Central memory CD4-positive, alpha-beta T cell (primary cell): ENCODE results near the gene IL20RB.

ENCODE experiments used
- DNase-seq: peaks from one replicate; pipeline ENCODE4 v3.0.0; 2022
- total RNA-seq, 3 experiments: gene quantifications; one replicate each; lab custom pipeline; 2026; lab: John Stamatoyannopoulos, UW

IL20RB gene, protein sequence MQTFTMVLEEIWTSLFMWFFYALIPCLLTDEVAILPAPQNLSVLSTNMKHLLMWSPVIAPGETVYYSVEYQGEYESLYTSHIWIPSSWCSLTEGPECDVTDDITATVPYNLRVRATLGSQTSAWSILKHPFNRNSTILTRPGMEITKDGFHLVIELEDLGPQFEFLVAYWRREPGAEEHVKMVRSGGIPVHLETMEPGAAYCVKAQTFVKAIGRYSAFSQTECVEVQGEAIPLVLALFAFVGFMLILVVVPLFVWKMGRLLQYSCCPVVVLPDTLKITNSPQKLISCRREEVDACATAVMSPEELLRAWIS
- total RNA-seq: 0.39 to 1.3 (median 1.1) reads per million in 3 experiments

DNA sequence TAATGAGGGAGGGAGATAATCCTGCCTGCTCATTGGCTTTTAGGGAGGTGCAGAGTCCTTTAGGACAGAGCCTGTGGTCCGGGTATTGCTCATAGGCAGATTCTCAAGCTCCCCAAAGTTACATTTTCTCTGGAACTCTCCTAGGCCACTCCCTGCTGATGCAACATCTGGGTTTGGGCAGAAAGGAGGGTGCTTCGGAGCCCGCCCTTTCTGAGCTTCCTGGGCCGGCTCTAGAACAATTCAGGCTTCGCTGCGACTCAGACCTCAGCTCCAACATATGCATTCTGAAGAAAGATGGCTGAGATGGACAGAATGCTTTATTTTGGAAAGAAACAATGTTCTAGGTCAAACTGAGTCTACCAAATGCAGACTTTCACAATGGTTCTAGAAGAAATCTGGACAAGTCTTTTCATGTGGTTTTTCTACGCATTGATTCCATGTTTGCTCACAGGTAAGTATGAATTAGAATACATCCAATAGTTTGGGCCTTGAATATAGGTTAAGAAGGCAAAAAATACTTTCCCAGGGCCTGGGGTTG, at the start of gene IL20RB:
IL20RB (plus strand) TSS at position 233 of the 538 bp plus-strand sequence; CDS start at position 364, 131 bp downstream.
- no peak for DNase-seq

DNA sequence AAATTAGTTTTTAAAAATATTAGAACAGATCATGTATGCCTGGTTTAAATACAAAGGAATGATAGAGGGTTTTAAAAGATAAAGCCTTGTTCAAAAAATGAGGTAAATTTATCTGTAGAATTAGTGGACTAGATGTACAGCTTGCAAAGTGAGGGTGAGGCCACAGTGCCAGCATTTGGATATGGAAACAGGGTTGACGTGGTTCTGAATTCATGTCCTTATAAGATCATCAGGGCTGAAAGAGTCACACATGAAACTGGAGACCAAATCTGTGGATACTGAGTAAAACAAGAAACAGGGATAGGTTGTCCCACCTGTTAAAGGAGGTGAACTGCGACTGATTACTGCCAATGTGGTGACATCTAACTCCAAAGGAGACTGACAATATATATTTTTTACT, 49.5 kb upstream of the IL20RB start:
- no peak for DNase-seq

DNA sequence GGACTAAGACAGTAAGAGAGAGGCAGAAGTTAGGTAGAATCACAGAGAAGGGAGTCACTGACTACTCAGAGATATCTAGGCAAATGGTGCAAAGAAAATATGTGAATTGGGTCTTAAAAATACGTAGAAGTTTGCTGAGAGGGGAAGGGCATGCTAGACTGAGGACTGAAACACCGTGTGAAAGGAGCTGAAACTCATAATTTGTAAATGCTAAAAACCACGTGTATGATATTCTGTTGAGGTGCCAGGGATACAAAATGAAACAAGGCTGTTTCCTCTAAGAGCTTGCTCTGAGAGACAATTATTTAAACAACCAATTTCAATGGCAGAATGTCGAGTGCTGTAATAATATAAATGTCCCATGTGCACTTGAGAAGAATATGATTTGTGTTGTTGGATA, 48.6 kb upstream of the IL20RB start:
- no peak for DNase-seq

DNA sequence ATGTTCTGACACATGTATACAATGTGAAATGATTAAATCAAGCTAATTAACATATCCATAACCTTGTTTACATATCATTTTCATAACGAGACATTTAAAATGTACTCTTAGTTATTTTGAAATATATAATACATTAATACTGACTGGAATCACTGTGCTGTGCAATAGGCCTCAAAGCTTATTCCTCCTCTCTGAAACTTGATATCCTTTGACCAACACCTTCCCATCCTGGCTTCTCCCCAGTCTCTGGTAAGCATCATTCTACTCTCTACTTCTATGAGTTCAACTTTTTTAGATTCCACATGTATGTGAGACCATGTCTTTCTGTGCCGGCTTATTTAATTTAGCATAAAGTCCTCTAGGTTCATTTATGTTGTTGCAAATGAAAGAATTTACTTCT, 47.1 kb upstream of the IL20RB start:
- DNase-seq: no peak

DNA sequence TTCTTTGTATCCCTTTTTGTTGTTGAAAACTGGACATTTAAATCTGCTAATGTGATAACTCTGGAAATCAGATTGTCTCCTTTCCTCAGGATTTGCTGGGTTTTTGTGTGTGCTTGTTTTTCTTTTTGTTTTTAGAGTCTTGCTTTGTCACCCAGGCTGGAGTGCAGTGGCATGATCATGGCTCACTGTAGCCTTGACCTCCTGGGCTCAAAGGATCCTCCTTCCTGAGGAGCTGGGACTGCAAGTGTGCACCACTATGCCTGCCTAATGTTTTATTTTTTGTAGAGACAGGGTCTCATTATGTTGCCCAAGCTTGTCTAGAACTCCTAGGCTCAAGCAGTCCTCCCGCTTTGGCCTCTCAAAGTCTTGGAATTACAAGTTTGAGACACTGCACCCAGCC, 44.6 kb upstream of the IL20RB start:
- DNase-seq: no peak

DNA sequence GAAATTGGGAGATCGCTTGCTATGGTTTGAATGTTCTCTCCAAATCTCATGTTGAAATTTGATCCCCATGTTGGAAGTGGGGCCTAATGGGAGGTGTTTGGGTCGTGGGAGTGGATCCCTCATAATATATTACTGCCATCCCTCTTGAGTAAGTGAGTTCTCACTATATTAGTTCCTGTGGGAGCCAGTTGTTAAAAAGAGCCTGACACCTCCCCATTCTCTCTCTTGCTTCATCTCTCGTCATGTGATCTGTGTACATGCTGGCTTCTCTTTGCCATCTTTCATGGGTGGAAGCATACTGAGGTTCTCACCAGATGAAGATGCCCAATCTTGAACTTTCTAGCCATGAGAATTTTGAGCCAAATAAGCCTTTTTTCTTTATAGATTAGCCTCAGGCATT, 43.0 kb upstream of the IL20RB start:
- no peak for DNase-seq

DNA sequence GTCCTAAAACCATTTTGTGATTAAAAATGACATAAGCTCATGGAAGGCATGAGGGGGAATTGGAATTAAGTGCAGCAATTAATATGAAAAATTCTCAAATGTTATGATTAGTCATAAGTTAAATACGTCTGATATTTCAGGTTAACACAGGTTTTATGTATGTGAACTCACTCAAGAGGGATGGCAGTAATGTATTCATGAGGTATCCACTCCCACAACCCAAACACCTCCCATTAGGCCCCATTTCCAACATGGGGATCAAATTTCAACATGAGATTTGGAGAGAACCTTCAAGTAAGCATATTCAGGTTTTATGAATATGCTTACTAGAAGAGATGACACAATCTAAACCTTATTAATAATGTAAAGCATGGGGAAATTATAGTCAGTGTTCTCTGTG, 41.6 kb upstream of the IL20RB start:
- DNase-seq: no peak

DNA sequence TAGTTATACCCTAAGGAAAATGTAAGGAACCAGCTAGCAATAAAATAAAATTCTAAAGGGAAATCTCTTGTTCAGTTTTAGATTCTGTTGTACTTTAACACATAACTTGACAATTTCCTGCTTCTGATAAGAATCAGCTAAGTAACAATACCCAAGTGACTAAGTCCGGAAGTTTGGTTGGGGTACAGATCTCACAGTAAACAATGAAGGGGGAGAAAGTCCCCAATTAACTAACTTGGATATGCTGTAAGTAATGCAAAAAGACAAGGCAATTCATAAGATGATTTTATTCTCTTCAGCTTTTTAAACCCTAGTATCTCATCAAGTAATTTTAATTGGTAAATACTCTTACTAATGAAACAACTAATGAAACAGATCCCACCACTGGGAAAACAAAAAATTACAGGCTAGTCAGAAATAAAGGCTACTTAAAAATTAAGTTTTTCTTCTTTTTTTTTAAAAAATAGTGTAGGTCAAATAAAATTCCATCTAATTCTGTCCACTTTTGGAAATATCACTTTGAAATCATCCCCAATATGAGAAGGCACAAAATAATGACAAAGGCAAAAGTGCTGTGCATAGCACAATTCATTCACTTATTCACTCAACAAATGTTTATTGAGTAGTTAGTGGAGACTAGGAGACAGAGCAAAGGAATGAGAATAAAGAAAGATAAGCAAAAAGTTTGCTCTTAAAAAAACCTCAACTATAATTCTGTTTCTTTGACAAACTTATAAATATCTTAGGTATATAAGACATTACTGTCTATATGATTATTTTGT, 37.8 kb upstream of the IL20RB start:
- DNase-seq: peak; percentile 72

DNA sequence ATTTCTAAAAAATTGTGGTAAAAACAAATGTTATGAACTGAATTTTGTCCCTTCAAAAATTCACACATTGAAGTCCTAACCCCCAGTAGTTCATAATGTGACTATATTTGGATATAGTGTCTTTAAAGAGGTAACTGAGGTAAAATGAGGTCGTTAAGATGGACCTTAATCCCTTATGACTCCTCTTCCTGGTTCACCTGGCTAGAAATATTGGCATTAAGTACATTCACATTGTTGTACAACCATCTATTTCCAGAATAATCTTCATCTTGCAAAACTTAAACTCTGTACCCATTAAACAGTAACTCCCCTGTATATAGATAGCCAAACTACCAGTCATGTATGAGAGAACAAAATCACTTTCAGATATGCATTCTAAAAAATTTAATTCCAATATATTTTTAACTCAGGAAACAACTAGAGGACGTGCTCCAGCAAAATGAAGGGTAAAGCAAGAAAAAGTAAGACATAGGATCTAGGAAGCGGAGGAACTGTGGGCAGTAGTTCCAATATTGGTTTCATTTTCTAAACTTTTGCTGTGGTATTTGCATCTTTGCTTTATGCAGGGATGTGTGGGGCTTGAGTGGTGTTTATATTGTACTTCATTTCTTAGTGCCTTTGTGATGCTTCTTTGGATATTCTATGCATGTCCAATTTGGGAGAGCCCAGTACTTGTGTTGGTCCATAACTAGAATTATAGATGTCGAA, 36.7 kb upstream of the IL20RB start:
- peak; percentile 5 for DNase-seq

DNA sequence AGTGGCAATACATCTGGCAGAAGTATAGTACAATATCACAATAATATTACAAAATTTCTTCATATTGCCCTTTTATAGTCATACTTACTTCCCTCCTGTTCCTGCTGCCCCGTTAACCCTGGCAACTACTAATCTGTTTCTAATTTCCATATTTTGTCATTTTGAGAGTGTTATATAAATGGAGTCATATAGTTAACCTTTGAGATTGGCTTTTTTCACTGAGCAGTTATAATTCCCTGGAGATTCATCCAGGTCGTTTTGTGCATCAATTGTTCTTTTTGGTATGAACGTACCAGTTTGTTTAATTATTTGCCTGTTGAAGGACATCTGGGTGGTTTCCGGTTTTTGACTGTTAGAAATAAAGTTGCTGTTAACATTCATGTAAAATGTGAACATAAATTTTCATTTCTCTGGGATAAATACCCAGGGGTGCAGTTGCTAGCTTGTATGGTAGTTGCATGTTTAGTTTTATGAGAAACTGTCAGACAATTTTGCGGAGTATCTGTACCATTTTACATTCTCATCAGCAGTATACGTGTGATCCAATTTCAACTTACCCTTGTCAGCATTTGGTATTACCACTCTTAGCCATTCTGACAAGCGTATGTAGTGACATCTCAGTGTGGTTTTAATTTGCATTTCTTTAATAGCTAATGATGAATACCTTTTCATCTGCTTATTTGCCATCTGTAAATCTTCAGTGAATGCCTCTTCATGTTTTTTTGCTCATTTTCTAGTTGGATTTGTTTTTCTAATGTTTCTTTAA, 32.2 kb upstream of the IL20RB start:
- no peak for DNase-seq

DNA sequence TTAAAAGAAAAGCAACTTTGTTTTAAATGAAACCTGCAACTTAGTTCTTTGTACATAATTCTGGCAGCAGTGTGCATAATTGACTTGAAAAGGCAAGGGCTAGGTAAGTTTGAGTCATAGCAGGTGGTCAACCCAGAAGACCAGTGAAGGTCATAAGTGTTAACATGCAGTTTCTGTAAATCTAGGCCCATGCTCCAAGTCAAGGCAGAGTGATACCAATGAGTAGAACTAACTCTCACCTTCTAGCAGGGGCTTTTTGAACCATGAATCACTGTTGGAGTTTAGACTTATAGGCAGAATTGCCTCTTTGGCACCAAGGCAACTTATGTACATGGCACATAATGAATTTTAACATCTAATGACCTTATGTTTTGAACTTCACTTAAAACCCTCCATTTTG, 29.5 kb upstream of the IL20RB start:
- no peak for DNase-seq

DNA sequence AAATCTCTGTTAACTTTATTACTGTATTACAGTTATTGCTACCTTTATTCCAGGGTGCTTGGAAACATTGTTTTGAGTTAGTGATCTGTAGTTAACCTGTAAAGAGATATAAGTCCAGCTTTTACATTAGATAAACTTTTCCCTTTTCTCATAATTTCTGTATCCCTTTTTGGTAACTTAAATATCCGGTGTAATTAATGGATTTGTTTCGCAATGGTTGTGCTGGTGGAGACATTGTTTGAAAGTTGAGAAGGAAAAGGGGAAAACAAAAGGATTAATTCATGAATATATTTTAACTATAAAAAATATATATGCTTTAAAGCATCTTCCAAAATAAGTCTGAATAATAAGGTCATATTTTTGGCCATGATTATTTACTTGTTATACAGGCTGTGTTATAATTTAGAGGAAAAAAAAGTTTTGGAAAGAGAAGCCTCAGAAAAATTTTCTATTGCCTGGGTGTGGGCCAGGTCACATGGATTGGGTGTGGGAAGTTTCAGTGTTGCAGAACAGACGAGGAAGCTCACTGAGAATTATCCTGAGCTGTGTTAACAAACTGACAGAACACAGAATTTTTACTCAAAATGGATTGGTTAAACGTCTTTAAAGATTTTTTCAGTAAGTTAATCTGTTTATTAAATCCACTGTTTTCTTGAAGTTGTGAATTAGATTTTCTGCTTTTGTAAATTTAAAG, 27.7 kb upstream of the IL20RB start:
- no peak for DNase-seq

DNA sequence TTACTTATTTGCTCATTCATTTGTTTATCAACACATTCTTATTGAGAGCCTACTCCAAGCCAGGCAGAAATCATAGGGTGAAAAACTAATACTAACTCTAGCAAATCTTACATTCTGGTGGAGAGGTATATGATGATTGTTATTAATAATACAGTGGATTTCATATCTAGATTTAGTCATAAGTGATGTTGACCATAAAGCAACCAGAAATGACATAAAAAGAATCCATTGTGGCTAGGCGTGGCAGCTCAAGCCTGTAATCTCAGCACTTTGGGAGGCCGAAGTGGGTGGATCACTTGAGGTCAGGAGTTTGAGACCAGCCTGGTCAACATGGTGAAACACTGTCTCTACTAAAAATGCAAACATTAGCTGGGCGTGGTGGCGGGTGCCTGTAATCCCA, 26.2 kb upstream of the IL20RB start:
- no peak for DNase-seq

DNA sequence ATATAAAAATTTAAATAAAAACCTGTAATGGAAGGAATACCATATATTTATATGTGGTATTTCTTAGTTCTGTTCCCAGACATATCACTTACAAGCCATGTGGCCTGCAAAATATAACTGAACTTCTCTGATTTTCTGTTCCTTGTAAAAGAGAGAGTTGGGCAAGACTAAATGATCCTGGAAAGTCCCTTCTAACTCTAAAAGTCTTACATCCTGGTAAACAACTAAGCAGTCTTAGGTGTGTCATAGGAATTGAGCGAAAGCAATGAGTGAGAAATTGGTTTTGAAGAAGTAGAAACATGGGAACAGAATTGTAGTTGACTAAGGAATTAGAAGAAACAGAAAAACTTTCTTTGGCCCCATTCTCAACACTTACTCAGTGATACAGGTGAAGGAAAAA, 25.3 kb upstream of the IL20RB start:
- DNase-seq: no peak

DNA sequence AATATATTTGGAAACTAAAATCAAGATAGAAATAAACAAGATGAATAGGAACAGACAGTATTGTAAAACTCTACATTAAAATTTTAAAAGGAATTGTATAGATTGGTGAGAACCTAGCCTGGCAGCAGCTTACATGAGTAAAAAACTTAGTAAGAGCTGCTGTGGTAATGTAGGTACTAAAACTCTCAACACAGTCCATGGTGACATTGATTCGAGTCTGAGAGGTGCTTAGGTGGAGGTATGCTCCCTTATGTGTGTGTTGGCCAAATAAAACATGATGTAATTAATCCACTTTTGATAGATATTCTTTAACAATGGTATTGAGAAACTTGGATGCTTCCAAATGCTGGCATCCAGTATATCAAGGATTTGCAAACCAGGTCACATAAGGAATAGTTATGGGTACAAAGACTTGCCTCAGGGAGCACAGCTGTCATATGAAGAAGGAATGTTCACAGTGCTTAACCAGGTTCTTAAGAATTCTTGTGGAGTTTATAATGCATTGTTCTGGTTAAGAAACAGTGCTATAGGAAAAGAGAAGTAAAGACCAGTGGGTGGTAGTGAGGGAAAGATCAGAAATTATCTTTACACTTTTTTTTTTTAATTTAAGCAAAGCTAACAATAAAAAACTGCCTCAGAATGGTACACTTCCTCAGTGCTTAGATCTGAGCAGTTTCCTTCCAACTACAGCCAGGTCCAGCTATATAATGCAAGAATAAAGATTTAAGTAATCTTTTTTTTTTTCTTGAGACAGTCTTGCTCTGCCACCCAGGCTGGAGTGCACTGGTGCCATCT, 24.6 kb upstream of the IL20RB start:
- DNase-seq: no peak

DNA sequence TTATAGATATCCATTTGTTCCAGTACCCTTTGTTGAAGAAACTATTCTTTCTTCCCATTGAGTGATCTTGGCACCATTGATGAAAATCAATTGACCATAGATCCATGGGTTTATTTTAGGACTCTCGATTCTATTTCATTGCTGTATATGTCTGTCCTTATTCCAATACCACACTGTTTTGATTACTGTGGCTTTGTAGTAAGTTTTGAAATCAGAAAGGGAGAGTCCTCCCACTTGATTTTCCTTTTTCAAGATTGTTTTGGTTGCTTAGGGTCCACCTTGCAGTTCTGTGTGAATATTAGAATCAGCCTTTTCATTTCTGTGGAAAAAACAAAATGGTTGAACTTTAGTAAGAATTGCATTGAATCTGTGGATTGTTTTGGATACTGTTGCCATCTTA, 20.6 kb upstream of the IL20RB start:
- no peak for DNase-seq

DNA sequence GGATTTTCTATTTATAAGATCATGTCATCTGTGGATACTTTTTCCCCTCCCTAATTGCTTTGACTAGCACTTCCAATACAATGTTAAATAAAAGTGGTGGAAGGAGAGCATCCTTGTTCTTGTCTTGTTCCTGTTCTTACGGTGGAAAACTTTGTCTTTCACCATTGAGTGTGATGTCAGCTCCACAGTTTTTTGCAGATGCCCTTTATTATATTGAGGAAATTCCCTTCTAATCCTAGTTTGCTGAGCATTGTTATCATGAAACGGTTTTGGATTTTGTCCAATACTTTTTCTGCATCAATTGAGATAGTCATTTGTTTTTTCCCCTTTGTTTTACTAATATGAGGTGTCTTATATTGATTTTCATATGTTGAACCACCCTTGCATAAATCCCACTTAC, 19.9 kb upstream of the IL20RB start:
- no peak for DNase-seq

DNA sequence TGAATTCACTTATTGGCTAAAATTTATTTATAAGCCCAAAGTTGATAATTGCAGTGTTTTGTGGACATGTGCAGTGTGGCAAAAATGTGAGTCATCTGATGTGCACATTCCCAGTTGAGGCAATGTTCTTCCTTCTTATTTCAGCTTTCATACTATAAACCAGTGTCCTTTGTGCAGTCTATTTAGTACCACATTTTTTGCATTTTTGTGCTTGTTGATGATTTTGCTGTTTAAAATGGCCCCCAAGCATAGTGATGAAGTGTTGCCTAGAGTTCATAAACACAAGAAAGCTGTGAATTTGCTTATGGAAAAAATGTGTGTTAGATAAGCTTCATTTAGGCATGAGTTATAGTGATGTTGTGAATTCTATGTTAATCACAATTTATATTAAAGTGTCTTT, 19.4 kb upstream of the IL20RB start:
- no peak for DNase-seq

DNA sequence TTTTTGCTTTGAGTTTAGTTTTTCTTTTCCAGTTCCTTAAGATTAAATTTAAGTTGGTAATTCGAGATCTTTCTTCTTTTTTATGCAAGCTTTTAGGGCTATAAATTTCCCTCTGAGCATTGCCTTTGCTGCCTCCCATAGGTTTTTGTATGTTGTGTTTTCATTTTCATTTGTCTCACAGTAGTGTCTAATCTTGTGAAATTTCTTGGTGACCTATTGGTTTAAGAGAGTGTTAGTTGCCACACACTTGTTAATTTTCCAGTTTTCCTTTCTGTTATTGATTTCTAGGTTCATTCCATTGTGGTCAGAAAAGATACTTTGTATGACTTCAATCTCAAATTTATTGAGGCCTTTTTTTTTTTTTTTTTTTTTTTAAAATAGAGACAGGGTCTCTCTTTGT, 18.3 kb upstream of the IL20RB start:
- no peak for DNase-seq

DNA sequence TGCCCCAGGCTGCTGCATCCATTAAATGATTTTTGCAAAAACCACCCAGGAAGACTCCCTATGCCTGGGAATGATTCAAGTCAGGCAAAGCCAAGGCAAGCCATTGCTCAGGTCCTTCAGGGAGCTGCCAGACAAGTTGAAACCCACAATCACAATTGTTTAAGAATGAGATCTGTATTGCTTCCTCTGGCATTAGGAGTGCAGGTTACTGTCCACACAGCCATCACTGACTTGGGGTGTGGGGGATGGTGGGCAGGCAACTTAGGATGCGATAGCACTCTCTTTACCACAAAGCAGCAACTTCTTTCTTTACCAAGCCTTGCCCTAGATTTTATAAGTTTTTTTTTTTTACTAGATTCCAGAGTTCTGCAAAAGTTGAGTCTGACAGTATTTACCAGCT, 15.0 kb upstream of the IL20RB start:
- no peak for DNase-seq

DNA sequence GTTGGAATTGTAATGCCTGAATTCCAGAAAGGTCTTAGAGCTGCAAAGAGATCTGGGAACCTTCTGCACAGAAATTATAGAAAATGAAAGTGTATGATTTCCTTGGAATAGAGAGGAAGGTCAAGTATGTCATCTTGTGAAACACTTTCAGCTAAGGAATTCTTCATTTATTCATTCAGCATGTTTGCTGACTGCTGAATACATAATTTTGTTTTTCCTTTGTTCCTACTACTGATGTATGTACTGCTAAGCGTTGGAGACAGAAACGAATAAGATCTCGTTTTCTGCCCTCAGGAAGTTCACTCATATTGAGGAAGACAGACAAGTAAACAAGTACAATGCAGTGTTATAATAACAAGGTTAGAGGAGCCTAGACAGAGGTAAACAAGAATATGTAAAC, 14.3 kb upstream of the IL20RB start:
- no peak for DNase-seq
